HEK293 (cell line): ENCODE results near the gene ADAMTSL3.

Experiments
- CTCF ChIA-PET: fragments of 350-600 bp; formaldehyde crosslinking; extraction: SDS; loops from one replicate; lab custom pipeline; 2021; ENCODE audit warnings: antibody characterized with exemption; lab: Yijun Ruan, JAX
- POLR2A ChIA-PET: fragments of 300-600 bp; formaldehyde crosslinking; extraction: SDS; loops from one replicate; lab custom pipeline; 2020; ENCODE audit warnings: antibody characterized with exemption, inconsistent platforms; lab: Yijun Ruan, JAX
- H3K27ac ChIP-seq: fragments of 200-500 bp; sonication (Bioruptor generic); 2 replicates; pipeline ENCODE4 v1.5.1; 2014; ENCODE audit warnings: low read depth, low read length, control low read depth, inconsistent platforms; ENCODE audit errors: extremely low read depth
- H3K36me3 ChIP-seq, 2 experiments: fragments of 200-500 bp in 1 of 2; sonication (Bioruptor generic) in 1 of 2; 1 replicate in 1 of 2; 2 replicates in 1 of 2; pipeline ENCODE4 v1.5.1; 2014 to 2017; ENCODE audit warnings: inconsistent platforms in 2 of 2, low read length in 2 of 2; ENCODE audit not compliant: control insufficient read depth in 2 of 2, insufficient read depth in 1 of 2
- H3K4me1 ChIP-seq: fragments of 200-500 bp; sonication (Bioruptor generic); 2 replicates; pipeline ENCODE4 v1.5.1; 2014; ENCODE audit warnings: mild to moderate bottlenecking, low read length, inconsistent platforms; ENCODE audit not compliant: control insufficient read depth, insufficient read depth
- H3K4me3 ChIP-seq: 2 replicates; pipeline ENCODE4 v1.5.1; 2011; ENCODE audit warnings: low read depth, mild to moderate bottlenecking, control low read depth, low read length, moderate library complexity
- H3K9me3 ChIP-seq: fragments of 200-500 bp; sonication (Bioruptor generic); 2 replicates; pipeline ENCODE4 v1.5.1; 2014; ENCODE audit warnings: low read depth, low read length, inconsistent platforms; ENCODE audit not compliant: control insufficient read depth, insufficient read depth
- BCL11B ChIP-seq: fragments of 450-650 bp; formaldehyde crosslinking; IDR thresholded peaks from 2 replicates; pipeline ENCODE4 v1.5.1; 2016; ENCODE audit warnings: low read depth, missing biosample characterization, missing genetic modification characterization
- HIC1 ChIP-seq: fragments of 450-650 bp; formaldehyde crosslinking; IDR thresholded peaks from 2 replicates; pipeline ENCODE4 v1.5.1; 2016; ENCODE audit warnings: missing biosample characterization, missing genetic modification characterization
- HOXA7 ChIP-seq: sonication (generic); formaldehyde crosslinking; IDR thresholded peaks from 2 replicates; pipeline ENCODE4 v1.8.1; 2022; ENCODE audit warnings: missing genetic modification reagents, borderline replicate concordance
- HOXC10 ChIP-seq: sonication (generic); formaldehyde crosslinking; IDR thresholded peaks from 2 replicates; pipeline ENCODE4 v1.8.1; 2023; ENCODE audit warnings: mild to moderate bottlenecking, missing genetic modification reagents
- KLF16 ChIP-seq: fragments of 450-650 bp; formaldehyde crosslinking; IDR thresholded peaks from 2 replicates; pipeline ENCODE4 v1.5.1; 2017; ENCODE audit warnings: missing biosample characterization, missing genetic modification characterization
- KLF9 ChIP-seq: fragments of 450-650 bp; formaldehyde crosslinking; IDR thresholded peaks from 2 replicates; pipeline ENCODE4 v1.5.1; 2016; ENCODE audit warnings: missing biosample characterization, missing genetic modification characterization, low read depth
- PRDM10 ChIP-seq: fragments of 450-650 bp; formaldehyde crosslinking; IDR thresholded peaks from 2 replicates; pipeline ENCODE4 v1.5.1; 2016; ENCODE audit warnings: missing biosample characterization, missing genetic modification characterization
- SALL2 ChIP-seq: fragments of 450-650 bp; formaldehyde crosslinking; IDR thresholded peaks from 2 replicates; pipeline ENCODE4 v1.5.0; 2017; ENCODE audit warnings: missing biosample characterization, mild to moderate bottlenecking, missing genetic modification characterization, borderline replicate concordance
- SCRT2 ChIP-seq: fragments of 450-650 bp; formaldehyde crosslinking; IDR thresholded peaks from 2 replicates; pipeline ENCODE4 v1.5.1; 2016; ENCODE audit warnings: missing biosample characterization, missing genetic modification characterization
- TRIM28 ChIP-seq: IDR thresholded peaks from 2 replicates; pipeline ENCODE4 v1.6.1; 2011; ENCODE audit warnings: low read length, control low read depth, borderline replicate concordance
- TSHZ1 ChIP-seq: fragments of 450-650 bp; formaldehyde crosslinking; IDR thresholded peaks from 2 replicates; pipeline ENCODE4 v1.5.1; 2016; ENCODE audit warnings: missing biosample characterization, missing genetic modification characterization, borderline replicate concordance
- ZBTB1 ChIP-seq: fragments of 450-650 bp; formaldehyde crosslinking; IDR thresholded peaks from 2 replicates; pipeline ENCODE4 v1.5.1; 2016; ENCODE audit warnings: missing biosample characterization, missing genetic modification characterization
- ZBTB49 ChIP-seq: fragments of 450-650 bp; formaldehyde crosslinking; IDR thresholded peaks from 2 replicates; pipeline ENCODE4 v1.5.1; 2016; ENCODE audit warnings: missing biosample characterization, missing genetic modification characterization, low read depth
- ZFHX2 ChIP-seq: fragments of 450-650 bp; formaldehyde crosslinking; conservative IDR thresholded peaks from 2 replicates; pipeline ENCODE4 v1.5.1; 2016; ENCODE audit warnings: missing biosample characterization, missing genetic modification characterization
- ZNF10 ChIP-seq: fragments of 450-650 bp; formaldehyde crosslinking; IDR thresholded peaks from 2 replicates; pipeline ENCODE4 v1.5.1; 2017; ENCODE audit warnings: missing biosample characterization, missing genetic modification characterization
- ZNF274 ChIP-seq, 2 experiments: fragments of 200-500 bp in 1 of 2; fragments of 450-650 bp in 1 of 2; sonication (Bioruptor generic) in 1 of 2; formaldehyde crosslinking in 1 of 2; IDR thresholded peaks; 2 replicates each; pipeline versions ENCODE4 v1.5.1 to v1.6.1; 2014 to 2016; ENCODE audit warnings: borderline replicate concordance in 1 of 2, inconsistent platforms in 1 of 2, low read length in 1 of 2, missing biosample characterization in 1 of 2, missing genetic modification characterization in 1 of 2
- ZNF404 ChIP-seq: fragments of 450-650 bp; formaldehyde crosslinking; IDR thresholded peaks from 2 replicates; pipeline ENCODE4 v1.5.1; 2017; ENCODE audit warnings: missing biosample characterization, missing genetic modification characterization
- ZNF514 ChIP-seq: fragments of 450-650 bp; formaldehyde crosslinking; IDR thresholded peaks from 2 replicates; pipeline ENCODE4 v1.5.1; 2016; ENCODE audit warnings: missing biosample characterization, missing genetic modification characterization

ADAMTSL3 gene

GRCh38 chr15:83709241-83709640 is 55.3 kb downstream of the ADAMTSL3 start:
- H3K36me3 ChIP-seq: no peaks in the 10 kb centered on the region
- no peak overlapping the region for H3K4me3 ChIP-seq
- H3K9me3 ChIP-seq: no peaks in the 10 kb centered on the region
- H3K4me1 ChIP-seq: no peaks in the 10 kb centered on the region
- ChIA-PET POLR2A (no interaction called here), CTCF (interaction anchor here (0.6 kb wide), 1 partner anchor 138 kb away, joined by 3 read pairs; no protein-coding TSS in a partner anchor)
- TF ChIP-seq TRIM28 (no peak), HIC1 (tag by site-specific recombination) (no peak), ZNF10 (tag by site-specific recombination) (no peak), ZNF514 (no peak), ZBTB49 (tag by site-specific recombination) (no peak), TSHZ1 (tag by site-specific recombination) (no peak), KLF16 (tag by site-specific recombination) (no peak), ZNF404 (tag by site-specific recombination) (no peak), SALL2 (tag by site-specific recombination) (no peak)
- H3K27ac ChIP-seq: no peak overlapping the region

- ChIA-PET CTCF (no interaction called here), POLR2A (no interaction called here)
- TF ChIP-seq PRDM10 (tag by site-specific recombination): no peak
- TF ChIP-seq BCL11B (tag by site-specific recombination): no peak
- TF ChIP-seq HOXA7 (CRISPR knock-in tag): no peak
- no peak for TF ChIP-seq KLF9 (tag by site-specific recombination)
- TF ChIP-seq ZBTB1 (tag by site-specific recombination): no peak
- TF ChIP-seq SCRT2: no peak
- no peak for TF ChIP-seq HOXC10 (CRISPR knock-in tag)
- no peak for TF ChIP-seq ZFHX2 (tag by site-specific recombination)
- no peak for TF ChIP-seq ZNF274 (IDR thresholded peaks at IDR 0.05; ENCODE audit: low read length)
- TF ChIP-seq ZNF274 (tag by site-specific recombination; IDR thresholded peaks at IDR 0.05; ENCODE audit: borderline replicate concordance): no peak
Observed at GRCh38 chr15:83709811-83710210, 55.9 kb downstream of the ADAMTSL3 start.

More at GRCh38 chr15:83709811-83710210, 55.9 kb downstream of the ADAMTSL3 start:
- Histone ChIP-seq H3K36me3 (no peaks in the 10 kb centered on the region), H3K4me1 (no peaks in the 10 kb centered on the region), H3K9me3 (no peaks in the 10 kb centered on the region), H3K4me3 (no peak overlapping the region), H3K27ac (no peak overlapping the region)
